Activated CD4-positive, alpha-beta T cell treated with anti-CD3 and anti-CD28 coated beads, Interleukin-2, amount 50 U/mL, for 4 hours (primary cell): ENCODE measurements around the gene RGSL1.
"Not testable (repeated sequence)": the region's sequence is repeated elsewhere in the genome, so short reads cannot be mapped to it uniquely, and the experiment has no call there.

ENCODE experiments used
- DNase-seq, 2 experiments: peaks; one replicate each; pipeline ENCODE4 v3.0.0-alpha.2; 2020

Gene RGSL1

DNA sequence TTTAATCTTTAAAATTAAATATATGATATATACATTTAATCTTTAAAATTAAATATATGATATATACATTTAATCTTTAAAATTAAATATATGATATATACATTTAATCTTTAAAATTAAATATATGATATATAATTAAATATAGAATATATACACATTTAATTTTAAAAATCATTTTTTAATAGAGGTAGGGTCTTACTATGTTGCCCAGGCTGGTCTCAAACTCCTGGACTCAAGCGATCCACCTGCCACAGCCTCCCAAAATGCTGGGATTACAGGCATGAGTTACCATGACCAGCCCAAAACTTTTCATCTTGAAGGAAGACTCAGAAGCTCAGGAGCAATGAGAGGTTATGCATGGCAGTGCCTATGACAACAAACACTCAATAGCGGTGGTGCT is 2.8 kb upstream of the RGSL1 start:
- not testable (repeated sequence) for DNase-seq

DNA sequence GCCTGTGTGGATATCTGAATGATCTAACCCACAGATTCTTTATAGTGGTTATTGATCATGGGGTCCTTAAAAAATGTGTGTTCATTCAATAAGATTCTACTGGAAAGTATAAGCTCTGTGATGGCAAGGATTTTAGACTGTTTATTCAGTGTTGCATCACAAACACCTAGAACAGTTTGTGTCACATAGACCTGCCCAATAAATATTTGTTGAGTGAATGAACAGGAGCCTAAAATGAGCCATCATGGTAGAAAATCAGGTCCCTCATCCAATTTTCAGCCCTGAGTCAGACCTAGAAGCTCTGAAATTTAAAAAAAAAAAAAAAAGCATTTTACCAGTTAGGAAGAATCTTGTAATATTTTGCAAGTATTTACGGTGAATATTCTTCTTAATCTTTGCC is 2.3 kb upstream of the RGSL1 start:
- DNase-seq, result no peak

DNA sequence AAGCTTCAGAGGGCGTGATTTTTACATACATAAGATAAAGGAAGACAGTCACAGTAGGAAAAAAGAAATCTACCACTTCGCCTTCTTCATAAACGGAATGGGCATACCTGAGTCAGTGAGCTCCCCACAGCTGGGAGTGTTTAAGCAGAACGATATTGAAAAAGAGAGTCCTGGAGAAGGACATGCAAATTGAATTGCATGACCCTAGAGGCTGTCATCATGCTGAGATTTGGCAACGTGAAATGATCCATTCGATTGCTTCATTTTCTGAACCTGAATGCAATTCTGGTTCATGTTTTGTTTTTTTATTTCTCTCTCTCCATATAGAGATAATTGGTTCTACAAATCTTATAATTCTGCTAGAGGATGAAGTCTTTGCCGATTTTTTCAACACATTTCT is 3.7 kb downstream of the RGSL1 start:
- DNase-seq, result no peak

DNA sequence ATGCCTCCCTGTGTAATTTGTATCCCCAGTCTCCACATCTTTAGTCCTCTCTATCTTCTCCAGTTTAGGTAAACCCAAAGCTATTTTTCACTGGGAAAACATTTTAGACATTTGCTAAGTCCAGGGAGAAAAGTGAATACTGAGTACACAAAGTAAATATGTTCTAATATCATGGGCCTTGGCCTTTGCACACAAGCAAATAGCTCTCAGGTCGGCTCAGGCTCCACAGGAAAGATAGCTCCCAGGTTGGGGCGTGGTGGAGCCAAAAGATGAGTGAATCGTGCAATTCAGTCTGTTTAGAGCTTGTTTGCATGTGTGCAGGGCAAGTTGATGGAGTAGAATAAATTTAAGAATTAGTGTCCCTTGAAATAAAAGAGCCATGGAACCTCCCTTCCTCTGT is 7.9 kb downstream of the RGSL1 start:
- DNase-seq, result no peak

DNA sequence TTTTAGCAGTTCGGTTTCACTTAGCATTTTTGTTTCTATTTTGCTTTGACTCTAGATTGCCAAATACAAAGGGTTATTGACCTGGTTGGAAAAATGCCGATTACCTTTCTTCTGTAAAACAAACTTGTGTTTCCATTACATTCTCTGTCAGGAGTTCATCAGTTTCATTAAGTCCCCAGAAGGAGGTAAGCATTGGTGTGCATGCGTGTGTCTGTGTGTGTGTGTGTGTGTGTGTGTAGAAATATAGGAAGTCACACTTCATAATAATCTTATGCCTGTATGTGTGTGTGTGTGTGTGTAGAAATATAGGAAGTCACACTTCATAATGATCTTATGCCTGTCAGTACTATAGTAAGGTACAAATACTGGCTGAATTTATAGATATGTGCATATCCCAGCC is 10.0 kb downstream of the RGSL1 start:
- DNase-seq, result no peak

DNA sequence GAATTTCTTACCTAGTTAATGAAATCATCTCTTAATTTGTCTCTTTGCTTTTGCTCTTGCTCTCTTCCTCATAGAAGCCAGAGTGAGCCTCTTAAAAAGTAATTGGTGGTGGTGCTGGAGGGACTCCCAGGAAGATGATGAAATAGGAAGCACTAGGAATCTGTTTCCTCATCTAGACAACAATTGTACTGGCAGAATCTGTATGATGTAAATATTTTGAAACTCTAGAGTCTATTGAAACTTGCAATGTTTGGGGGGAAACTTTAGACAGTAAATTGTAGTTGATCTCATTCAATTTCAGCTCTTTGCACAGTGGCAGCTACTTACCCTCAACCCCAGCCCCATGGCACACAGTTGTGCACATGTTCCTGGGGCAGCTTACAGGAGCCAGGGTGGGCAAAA is 10.6 kb downstream of the RGSL1 start:
- DNase-seq, result no peak

DNA sequence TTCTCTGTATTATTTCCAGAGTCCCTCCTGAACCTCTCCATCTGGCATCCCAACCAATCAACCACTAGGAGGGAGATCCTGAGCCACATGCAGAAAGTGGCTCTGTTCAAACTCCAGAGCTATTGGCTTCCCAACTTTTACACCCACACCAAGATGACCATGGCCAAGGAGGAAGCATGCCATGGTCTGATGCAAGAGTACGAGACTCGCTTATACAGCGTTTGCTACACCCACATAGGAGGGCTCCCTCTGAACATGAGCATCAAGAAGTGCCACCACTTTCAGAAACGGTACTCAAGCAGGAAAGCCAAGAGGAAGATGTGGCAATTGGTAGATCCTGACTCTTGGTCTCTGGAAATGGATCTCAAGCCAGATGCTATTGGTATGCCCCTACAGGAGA is 23.6 kb downstream of the RGSL1 start:
- no peak for DNase-seq

DNA sequence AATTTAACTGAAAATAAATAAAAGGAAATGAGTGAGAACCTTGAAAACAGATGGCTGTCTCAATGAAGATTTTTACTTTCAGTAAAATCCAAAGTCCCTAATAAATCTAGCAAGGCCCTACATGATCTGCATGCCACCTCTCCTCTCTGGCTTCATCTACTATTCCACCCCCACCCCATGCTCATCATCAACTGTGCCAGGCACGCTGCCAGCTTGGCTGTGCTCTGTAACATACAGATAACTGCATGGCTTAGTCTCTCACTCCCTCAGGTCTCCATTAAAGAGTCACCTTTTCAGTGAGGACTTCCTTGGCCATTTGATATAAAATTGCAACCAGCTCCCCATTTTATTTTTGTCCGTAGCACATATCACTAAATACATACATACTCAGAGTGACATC is 26.7 kb downstream of the RGSL1 start:
- no peak for DNase-seq

DNA sequence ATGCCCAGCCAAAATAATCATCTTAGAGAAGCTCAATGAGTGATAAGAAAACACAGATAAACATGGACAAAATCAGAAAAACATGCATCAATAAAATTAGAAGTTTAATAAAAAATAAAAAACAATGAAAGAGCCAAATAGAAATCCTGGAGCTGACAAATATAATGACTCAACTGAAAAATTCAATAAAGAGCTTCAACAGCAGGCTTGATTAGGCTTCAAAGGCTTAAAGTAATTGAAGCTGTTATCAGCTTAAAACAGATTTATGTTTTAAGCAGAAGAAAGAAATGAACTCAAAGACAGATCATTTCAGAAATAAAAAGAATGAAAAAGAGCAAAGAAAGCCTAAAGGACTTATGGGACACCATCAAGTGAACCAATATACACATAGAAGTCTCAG is 28.3 kb downstream of the RGSL1 start:
- no peak for DNase-seq

DNA sequence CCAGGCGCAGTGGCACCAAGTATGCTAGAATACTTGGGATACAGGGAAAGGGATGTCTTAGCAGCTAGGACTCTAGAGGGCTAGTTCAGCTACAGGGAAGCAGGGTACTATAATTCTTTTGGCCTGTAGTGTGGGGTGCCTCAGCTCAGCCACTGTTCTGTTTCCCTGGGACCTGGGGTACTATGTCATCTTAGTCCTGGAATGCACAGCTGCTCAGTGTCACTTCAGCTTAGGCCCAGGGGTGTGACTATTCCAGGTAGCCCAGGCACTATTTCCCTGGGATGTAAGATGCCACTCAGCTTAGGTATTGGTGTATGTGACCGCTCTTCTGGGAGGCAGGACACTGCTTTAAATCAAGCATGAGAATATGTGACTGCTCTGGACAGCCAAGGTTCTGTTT is 34.1 kb downstream of the RGSL1 start:
- DNase-seq, result no peak

DNA sequence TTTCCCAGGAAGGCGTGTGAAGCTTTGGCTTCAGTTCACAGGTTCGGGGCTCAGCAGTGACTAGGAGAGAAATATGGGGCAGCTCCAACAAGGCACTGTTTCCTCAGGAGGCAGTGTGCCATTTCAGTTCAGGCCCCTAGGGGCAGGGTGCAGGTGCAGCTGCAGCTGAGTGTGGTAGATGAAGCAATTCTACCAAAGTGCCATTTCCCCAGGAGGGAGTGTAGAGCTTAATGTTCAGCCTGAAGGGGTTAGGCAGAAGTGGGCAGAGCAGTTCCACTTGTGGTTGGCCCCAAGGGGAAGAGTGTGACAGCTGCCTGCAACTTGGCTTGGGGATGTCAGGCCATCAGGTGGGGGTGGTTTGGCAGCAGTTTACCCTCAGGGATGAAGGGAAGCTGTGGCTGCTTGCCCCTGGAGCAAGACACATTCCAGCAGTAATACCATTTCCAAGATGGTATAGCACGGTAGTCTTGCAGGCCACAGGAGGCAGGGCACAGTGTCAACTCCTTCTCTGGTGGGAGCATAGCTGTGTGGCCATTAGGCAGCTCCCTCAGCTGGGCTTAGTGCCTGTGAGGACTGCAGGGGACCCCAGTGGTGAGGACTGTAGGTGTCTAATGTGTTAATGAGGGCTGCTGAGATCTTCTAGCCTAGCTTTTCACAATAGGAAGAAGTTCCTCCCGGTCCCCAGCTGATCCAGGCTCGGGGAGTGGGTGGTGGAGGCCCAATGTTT is 34.7 kb downstream of the RGSL1 start:
- DNase-seq, result no peak

DNA sequence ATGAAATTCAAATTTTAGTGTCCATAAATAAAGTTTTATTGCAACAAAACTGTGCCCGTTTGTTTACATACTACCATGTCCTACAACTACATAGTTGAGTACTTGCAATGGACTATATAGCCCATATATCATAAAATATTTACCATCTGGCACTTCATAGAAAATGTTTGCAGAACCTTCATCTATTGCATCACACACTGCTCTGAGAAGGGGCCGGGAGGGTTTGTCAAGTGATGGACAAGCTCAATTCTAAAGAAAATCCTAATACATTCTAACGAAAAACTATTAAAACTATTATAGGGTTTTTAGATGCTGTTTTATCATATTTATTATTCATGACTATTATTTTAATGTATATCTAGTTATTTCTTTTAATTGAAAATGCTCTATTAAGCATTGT is 35.9 kb downstream of the RGSL1 start:
- DNase-seq, result no peak

DNA sequence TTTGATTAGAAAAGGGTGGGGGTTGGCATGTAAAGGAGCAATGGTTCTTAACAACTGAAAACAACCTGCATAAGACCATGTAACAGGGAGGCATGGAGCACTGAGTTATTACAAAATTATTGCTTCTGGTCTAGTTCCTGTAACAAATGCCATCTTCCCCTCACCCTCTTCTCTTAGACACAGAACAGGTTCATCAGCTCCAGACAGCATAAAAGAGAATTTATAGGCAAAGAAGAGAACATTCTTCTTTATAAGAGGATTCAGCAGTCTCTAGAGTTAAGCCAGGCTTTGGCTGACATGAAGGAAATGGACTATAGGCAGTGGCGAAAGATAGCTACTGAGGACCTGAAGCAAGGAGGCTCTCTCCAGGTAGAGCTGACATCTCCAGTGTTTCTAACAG is 38.9 kb downstream of the RGSL1 start:
- DNase-seq, result no peak

DNA sequence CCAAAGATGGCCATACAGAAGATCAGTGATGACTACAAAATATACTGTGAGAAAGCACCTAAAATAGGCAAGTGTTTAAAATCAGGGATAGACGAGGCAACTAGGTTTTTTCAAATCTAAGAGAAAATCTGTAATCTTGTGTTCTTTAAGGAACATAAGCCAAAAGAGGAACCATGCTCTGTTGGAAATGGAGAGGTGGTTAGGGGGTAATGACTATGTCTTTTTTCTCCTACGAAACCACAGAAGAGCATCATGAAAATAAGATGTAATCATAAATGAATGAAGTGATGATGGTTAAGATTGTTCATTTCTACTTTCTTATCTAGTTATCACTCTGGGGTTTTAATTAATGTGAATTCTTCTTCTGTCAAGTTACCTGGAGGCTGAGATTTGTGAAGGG is 43.1 kb downstream of the RGSL1 start:
- no peak for DNase-seq

DNA sequence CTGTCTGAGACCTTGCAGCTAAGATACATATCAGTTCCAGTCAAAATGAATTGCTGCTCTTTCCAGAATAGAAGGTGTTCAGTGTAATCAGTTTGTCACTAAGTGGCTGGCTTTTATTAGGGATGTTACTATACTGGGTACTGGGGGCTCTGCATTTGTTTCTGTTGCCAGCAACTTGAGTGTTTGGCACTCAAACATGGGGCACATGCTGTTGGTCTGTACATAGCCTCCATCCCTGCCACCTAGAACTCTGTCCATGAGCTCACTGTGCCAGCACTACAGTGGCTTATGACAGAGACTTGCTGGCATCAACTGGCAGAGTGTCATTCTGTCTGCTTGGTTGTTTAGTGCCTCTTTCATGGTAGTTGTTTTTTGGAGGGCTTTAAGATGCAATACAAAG is 45.1 kb downstream of the RGSL1 start:
- DNase-seq, result no peak

DNA sequence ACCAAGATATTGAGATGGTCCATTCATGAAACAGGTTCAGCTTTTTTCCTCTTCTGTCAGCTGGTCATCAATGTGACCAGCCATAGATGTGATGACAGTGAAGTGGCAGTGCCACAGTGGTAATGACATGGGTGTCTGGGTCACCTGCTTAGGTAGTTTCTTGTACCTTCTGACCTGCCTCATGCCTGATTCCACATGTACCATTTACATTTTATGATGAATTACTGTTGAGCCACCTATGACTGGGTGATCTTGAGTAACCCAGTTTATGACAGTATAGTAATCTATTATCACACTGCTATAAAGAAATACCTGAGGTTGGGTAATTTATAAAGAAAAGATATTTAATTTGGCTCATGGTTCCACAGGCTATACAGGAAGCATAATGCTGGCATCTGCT is 45.7 kb downstream of the RGSL1 start:
- no peak for DNase-seq

DNA sequence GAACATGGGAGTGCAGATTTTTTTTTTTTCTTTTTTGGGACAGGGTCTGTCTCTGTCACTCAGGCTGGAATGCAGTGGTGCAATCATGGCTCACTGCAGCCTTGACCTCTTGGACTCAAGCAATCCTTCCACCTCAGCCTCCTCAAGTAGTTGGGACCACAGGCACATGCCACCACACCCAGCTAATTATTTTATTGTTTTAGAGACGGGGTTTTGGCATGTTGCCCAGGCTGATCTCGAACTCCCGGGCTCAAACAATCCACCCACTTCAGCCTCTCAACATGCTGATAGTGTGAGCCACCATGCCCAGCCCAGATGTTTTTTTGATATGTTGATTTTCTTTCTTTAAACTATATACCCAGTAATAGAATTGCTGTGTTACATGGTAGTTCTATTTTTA is 57.7 kb downstream of the RGSL1 start:
- no peak for DNase-seq

DNA sequence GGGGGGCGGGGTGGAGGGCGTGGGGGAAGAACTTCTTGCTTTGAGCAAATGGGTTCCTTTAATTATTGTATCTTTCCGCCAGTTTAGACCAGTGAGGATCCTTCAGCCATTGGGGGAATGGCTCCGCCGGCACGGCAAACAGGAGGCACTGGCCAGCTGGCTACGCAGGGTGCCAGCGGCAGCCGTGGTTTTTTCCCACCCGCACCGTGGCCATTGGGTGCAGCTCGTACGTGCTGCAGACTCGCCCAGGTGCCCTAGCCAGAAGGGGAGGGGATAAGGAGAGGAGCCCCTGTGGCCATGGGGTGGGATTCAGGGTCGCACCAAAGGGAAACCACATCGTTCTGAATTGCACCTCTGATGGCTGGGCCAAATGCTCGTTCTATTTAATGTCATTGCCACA is 65.6 kb downstream of the RGSL1 start:
- DNase-seq, result no peak

DNA sequence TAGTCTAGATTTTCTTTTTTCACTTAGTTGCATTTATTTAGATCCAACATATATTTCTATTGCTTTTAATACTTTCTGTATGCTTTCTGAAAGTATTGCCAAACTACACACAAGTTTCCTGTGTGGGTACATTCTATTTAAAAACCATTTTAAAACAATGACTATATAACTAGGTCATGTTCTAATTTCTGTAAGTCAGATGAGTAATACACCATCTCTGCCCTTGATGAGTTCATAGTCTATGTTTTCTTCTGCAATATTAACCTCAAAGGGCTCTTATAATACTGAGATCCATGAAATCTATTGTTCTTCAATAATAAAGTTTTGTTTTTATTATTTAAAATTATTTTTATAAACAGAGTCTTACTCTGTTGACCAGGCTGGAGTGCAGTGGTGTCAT is 70.8 kb downstream of the RGSL1 start:
- DNase-seq, result no peak

DNA sequence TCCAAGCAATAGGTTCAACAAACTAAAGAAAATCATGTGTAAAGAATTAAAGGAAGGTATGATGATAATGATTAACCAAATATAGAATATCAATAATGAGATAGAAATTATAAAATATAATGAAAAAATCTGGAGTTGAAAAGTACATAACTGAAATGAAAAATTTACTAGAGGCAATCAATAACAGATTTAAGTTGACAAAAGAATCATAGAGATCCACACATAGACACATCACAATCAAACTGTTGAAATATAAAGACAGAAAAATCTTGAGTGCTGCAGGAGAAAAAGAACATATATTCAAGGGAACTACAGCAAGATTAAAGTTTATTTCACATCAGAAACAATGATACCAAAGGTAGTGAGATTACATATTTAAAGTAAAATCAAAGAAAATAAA is 75.4 kb downstream of the RGSL1 start:
- no peak for DNase-seq

DNA sequence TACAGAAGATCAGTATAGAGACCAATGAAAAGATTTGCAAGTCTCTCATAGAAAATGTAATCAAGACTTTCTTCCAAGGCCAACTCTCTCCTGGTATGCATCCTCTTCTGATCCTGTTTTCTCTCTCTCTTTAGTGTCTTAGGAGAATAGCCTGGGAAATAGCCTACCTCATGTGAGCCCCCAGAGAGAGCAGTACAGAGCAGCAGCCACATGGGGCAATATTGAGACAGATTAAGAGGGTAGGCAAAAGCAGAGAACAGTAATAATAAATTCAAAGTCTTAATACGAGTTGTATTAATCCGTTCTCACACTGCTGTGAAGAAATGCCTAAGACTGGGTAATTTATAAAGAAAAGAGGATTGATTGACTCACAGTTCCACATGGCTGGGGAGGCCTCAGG is 77.7 kb downstream of the RGSL1 start:
- no peak for DNase-seq

DNA sequence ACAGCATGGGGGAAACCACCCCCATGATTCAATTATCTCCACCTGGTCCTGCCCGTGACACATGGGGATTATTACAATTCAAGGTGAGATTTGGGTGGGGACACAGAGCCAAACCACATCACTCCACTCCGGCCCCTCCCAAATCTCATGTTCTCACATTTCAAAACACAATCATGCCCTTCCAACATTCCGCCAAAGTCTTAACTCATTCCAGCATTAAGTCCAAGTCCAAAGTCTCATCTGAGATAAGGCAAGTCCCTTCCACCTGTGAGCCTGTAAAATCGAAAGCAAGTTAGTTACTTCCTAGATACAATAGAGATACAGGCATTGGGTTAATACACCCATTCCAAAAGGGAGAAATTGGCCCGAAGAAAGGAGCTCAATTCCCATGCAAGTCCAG is 78.3 kb downstream of the RGSL1 start:
- not testable (repeated sequence) for DNase-seq

DNA sequence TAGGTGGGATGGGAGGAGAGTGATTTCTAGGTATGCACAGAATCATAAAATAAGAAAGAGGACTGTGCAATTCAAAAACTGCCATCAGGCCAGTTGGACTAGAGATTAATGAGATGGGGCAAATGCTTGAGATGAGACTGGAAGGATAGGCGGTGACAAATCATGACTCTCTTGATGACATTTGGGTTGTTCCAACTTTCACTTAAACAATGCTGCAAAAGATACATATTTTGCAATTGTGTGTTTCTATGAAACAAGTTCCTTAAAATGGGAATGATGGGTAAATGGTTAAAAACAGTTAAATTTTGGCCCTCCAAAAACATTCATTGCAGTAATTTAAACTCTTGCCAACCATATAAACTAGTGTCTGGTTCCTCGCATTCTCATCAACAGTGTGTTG is 84.0 kb downstream of the RGSL1 start:
- DNase-seq, result no peak

DNA sequence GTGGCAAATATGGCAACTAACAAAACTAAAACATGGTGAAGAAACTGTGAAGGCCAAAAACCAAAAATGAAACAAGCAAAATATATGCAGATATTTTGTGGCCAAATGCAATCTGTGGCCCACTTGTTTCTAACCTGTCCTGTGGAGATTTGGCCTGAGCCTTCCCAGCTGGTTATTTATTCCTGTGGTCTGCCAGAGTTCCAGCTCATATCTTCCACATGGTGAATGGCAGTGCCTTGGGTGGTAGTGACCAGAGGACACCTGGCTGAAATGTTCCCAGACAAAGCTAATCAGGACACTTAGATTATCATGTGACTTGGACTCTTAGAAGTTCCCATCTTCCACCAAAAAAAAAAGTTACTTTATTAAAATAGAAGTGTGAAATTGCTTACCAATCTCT is 99.4 kb downstream of the RGSL1 start:
- no peak for DNase-seq

DNA sequence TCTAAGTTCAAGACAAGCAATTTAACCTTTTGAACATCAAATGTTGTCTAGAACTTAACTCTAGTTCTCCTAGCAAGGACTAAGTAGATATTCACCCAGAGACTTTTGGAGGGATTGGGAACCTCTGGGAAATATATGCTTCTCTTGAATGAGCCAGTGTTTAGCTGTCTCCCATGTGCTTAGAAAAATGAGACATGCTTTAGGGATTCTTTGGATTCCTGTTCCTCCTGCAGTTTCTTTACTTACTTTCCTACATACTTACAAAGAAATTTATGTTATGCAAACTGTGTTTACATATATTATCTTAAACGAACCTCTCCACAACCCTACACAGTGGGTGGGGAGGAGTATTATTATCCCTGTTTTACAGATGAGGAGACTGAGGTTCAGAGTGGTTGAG is 99.9 kb downstream of the RGSL1 start:
- no peak for DNase-seq

DNA sequence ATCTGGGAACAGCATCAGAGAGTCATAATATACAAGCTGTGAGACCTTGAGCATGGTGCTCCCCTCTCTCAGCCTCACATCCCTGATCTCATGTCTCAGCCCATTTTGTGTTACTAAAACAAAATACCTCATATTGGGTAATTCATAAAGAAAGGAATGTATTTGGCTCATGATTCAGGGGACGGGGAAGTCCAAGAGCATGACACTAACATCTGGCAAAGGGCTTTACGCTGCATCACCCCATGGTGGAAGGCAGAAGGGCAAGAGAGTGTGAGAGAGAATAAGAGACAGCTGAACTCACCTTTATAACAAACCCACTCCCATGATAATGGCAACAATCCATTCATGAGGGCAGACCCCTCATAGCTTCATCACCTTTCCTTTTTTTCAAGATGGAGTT is 102.6 kb downstream of the RGSL1 start:
- DNase-seq, result no peak
